ENCODE data around the gene SUN3.

DNA sequence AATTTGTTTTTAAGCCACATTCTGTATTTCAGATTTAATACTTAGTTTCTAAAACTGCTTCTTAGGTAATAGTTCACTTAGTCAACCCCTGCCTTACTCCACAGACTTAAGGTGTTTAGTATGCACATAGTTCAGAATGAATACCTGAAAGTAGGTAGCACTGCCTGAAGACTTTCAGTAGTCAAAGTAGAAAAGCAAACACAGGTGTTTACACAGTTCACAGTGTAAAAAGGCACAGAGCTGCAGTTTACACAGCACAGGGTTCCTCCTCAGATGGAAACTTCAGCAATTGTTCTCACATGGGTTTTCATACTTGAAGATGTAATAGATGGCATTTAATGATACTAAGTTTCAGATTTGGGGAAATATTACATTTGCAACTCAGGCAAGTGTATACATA, 77.5 kb downstream of the SUN3 start:
- TF ChIP-seq, protein P1, sequence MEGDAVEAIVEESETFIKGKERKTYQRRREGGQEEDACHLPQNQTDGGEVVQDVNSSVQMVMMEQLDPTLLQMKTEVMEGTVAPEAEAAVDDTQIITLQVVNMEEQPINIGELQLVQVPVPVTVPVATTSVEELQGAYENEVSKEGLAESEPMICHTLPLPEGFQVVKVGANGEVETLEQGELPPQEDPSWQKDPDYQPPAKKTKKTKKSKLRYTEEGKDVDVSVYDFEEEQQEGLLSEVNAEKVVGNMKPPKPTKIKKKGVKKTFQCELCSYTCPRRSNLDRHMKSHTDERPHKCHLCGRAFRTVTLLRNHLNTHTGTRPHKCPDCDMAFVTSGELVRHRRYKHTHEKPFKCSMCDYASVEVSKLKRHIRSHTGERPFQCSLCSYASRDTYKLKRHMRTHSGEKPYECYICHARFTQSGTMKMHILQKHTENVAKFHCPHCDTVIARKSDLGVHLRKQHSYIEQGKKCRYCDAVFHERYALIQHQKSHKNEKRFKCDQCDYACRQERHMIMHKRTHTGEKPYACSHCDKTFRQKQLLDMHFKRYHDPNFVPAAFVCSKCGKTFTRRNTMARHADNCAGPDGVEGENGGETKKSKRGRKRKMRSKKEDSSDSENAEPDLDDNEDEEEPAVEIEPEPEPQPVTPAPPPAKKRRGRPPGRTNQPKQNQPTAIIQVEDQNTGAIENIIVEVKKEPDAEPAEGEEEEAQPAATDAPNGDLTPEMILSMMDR (IDR thresholded peaks at IDR 0.05; ENCODE audit: low read length): no peak
- TF ChIP-seq EZH2 (IDR thresholded peaks at IDR 0.05; ENCODE audit: borderline replicate concordance, low read length): no peak

Measured in OCI-LY1 (cell line).